Stimulated activated CD8-positive, alpha-beta memory T cell treated with anti-CD3 and anti-CD28 coated beads, Interleukin-15, amount 100 ng/mL, for 48 hours (primary cell): ENCODE measurements around the gene ZNF366.
A peak's percentile ranks its signal among the peaks of the same experiment; 100 is the strongest.

ENCODE experiments used
- DNase-seq, 2 donors: peaks; one replicate each; pipeline ENCODE4 v3.0.0-alpha.2; 2020; ENCODE audit warnings: low read depth in 2 of 2

Gene ZNF366

DNA sequence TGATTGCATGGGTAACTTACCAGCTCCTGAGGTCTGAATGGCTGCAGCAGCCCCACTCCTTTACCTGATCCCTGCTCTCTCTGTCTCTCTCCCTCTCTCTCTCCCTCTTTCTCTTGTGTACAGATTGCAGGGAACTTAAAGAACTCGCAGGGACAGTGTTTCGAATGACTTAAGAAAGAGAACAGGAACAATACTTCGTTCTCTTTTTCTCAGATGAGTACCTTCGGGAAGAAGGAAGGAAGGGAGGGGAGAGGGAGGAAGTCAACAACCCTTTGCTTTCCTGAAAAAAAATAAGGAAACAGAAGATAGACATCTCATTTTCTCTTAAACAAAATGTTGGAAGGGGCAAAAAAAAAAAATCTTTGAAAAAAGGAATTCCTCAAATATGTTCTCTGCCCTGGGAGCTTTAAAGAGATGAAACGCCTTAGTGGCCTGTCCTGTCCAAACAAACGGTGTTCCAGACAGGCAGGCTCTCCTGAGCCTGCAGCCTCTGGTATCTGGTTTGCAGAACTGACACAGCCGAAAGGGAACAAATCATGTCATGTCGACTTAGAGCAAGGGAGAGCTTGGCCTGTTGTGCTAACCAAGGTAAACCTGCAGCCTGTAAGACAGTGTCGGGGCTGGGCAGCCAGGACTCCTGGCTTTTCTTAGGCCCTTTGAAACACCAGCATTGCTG, at the start of gene ZNF366:
ZNF366 (minus strand) TSS at position 180 of the 676 bp plus-strand sequence. CDS start 45,914 bp downstream, outside the sequence.
- no peak for DNase-seq

- peak; percentile 16 to 21 for DNase-seq
Measured at GRCh38 chr5:72556351-72557166, 49.3 kb upstream of the ZNF366 start.

DNA sequence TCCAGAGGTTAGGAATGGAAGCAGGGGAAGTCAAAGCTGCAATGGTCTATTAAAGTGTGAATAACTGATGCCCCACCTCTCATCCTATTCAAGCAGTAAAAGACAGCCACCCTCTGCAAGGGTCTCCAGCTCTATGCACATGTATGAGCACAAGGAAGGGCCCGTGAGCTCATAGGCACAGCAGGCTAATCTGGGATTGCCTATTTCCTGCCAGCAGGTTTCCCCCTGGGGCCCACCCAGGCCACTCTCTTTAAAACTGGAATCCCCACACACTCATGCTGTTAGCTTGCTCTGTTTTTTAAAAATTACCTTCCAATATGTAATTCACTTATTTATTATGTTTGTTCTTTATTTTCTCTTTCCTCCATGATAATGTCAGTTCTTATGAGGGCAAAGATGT, 48.7 kb upstream of the ZNF366 start:
- no peak for DNase-seq

DNA sequence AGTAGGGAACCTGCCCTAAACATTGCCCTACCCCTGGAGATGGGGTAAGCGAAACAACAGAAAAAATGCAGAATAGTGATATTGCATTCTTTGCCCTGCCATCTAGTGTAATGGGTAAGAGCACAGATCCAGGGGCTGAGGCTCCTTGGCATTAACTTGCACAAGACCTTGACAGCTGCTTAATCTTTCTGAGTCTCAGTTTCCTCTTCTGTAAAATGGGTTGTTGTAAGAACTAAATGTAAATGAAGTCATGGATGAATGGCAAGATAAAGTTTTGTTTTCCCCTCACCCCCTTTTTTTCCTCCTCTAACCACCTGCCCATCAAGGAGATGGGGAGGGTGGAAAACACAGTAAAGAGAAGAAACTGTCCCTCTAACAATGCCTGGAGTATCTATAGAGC, 47.7 kb upstream of the ZNF366 start:
- no peak for DNase-seq

GRCh38 chr5:72552041-72552557, 44.9 kb upstream of the ZNF366 start:
- DNase-seq, result no peak

- no peak for DNase-seq
Measured at GRCh38 chr5:72550595-72550994, 43.4 kb upstream of the ZNF366 start.

GRCh38 chr5:72543811-72544210, 36.6 kb upstream of the ZNF366 start:
- DNase-seq, result no peak

GRCh38 chr5:72543365-72543764, 36.2 kb upstream of the ZNF366 start:
- no peak for DNase-seq

DNA sequence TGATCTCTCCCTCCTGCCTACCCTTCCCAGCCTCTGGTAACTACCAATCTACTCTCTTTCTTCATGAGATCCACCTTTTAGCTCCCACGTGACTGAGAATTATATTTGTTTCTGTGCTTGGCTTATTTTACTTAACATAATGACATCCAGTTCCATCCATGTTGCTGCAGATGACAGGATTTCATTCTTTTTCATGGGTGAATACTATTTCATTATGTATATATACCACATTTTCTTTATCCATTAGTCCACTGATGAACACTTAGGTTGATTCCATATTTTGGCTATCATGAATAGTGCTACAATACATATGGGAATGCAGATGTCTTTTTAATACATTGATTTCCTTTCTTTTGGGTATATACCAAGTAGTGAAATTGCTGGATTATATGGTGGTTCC, 35.5 kb upstream of the ZNF366 start:
- DNase-seq, result no peak

DNA sequence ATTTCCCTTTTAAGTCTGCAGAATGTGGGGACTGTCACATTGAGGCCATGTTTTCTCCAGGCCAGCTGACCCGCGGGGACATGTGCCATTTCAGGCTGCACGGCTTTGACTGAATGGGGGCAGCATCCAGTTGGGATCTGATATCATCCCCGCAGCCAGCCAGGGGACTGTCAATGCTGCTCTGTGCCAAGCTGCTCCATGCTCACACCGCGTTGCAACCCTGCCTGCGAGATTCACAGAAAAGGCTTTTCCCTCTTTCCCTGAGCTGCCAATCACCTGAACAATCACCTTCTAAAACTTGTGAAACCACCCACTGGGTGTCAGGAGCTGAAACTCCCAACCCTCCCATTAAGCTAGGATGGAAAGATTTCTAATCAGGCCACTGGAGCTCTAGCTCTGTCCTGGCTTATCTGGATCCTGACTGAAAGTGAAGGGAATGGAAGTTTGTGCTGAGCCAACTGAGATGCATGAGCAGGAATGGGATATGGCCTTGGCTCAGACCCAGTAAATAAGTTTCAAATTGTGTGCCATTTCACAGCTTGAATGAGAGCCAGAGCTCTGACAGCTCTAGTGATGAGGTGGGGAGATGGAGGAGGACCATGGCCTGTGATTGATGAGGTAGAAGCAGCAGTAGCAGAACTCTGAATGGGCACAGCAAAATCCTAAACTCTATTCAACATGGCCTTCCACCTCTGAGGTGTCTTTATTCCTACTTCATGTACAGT, 34.5 kb upstream of the ZNF366 start:
- no peak for DNase-seq

DNA sequence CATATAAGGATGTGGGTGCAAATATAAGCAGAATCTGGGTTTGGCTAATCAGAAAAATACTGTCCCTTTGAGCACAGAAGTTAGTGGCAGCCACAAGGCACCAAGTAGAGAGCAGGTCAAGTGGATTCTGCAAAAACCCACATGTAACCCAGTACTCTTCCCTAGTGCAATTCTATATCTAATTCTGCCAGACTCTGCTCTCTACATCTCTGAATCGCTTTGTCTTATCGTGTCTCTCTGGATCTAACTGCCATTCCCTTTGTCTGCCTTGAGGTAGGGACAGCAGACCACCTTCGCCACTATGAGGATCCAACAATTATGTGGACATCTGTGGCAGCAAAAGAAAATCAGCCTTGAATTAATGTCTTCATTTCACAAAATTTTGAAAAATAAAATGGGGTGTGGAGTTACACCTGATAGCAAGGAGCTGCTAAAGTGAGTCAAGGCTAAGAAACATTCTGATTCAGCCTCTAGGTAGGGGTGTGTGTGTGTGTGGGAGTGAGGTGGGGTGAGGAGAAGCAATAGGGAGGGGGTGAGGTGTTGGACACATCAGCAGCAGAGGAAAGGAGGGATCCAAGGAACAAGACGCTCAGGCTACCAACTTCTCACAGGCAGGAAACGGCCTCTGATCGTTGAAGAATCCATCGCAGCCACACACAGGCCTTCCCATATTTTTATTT, 33.7 kb upstream of the ZNF366 start:
- no peak for DNase-seq

- no peak for DNase-seq
Measured at GRCh38 chr5:72539726-72540125, 32.5 kb upstream of the ZNF366 start.

GRCh38 chr5:72539038-72539437, 31.8 kb upstream of the ZNF366 start:
- no peak for DNase-seq

GRCh38 chr5:72537166-72537565, 30.0 kb upstream of the ZNF366 start:
- no peak for DNase-seq

DNA sequence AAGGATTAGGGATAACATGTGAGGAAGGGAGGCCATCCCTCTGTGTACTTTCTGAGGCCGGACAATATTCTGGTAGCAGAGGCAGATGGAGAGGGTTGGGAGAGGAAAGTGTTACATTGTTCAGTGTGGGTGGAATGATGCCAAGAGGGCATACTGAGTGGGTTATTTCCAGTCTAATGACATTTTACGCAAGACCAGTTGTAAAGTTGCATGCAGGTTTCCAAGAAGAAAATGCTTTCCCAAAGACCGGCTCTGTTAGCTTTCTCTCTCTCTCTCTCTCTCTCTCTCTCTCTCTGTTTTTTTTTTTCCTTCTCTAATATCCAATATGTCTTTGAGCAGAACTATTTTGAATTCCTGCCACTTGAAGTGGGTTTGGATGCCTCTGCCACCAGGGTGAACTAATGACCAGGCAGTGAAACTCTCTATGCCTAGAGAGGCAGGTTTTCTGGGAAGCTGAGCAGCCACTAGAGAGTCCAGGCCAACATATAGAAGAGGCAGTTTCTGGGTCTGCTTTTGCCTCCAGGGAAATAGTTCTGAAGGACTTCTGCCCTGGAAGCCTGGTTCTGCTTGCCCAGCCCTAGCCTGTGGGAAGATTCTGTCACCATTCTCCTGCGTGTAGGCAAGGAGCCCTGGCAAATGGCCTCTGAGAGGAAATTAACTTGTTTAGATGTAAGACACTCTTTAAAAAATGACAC, 24.4 kb upstream of the ZNF366 start:
- no peak for DNase-seq

DNA sequence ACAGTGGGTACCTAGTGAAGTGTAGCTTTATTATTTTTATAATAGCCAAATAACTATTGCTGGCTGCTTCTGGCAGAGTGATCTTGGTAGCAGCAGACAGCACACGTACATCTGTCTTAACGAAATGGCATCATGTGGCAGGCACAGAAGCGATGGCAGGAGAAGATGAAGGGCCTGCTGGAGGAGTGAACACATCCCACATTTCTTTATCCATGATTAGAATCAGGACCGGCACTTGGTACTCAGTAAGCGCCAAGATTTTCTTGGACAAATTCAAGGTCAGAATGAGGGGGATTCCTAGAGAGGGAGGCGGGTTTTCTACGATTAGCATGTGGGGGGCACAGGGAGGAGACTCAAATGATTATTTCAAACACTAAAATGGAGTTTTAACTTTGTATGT, 23.0 kb upstream of the ZNF366 start:
- DNase-seq, result no peak

DNA sequence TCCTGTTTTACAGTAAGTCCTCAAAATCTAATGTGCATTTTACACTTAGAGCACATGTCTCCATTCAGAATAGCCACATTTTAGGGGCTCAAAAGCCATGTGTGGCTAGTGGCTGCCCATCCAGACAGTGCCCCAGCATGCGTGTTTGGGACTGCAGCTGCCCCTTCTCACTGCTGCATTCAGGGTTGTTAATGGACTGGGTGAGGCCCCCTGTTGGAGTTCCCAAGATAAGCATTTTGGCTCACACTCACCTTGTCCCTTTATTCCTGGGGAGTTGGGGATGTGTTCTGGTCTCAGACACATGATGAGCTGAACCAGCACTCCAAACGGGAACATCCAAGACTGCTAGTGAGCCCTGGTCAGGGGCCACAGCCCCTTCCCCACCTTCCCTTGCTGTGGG, 22.2 kb upstream of the ZNF366 start:
- no peak for DNase-seq

GRCh38 chr5:72525816-72526215, 18.6 kb upstream of the ZNF366 start:
- no peak for DNase-seq

DNA sequence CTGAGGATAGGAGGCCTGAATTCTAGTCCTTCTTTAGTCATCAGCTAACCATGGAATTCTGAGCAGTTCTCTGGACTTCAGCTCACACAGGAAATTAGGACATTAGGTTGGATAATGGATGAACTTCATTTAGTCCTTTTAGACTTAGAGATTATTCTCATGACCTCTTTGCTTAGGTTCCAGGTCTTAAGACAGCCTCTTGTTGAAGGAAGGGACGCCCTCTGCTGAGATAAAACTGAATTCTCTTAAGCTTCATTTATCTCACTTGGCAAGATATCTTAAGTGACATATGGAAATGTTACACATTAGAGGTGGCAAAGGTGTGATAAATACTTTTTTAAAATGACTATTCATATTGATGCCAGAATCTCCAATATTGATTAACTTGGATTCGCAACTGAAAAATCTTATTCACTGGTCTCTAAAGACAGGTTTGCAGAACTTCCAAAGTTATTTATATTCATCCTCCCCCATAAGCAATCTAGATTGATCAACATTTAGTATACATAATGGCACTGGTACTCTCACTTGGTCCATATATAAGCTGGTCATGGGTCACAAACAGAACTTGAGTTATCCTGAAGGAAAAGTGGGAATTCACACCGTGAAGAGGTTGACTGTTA, 16.9 kb upstream of the ZNF366 start:
- no peak for DNase-seq

- no peak for DNase-seq
Measured at GRCh38 chr5:72522607-72523006, 15.4 kb upstream of the ZNF366 start.

DNA sequence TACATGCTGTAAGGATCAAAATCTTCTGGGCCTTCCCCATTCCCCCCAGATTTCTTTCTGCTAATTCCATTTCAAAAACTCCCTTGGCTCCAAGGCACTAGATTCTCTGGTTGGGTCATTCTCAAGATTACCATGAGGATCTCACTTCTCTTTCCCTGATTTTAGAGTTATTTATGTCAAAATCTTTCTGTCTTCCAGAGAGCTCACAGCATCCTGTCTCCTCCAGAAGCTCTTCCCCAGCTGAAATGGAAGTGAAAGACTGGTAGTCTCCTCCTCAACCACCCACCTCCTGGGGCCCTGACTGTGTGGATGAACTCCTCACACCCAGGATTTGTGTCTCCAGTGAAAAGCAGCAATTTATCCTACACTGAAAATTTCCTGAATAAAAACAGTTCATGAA, 11.9 kb upstream of the ZNF366 start:
- no peak for DNase-seq
